ENCODE results near the gene CFAP46.
"Not testable (repeated sequence)": the region's sequence is repeated elsewhere in the genome, so short reads cannot be mapped to it uniquely, and the experiment has no call there.

Gene CFAP46

DNA sequence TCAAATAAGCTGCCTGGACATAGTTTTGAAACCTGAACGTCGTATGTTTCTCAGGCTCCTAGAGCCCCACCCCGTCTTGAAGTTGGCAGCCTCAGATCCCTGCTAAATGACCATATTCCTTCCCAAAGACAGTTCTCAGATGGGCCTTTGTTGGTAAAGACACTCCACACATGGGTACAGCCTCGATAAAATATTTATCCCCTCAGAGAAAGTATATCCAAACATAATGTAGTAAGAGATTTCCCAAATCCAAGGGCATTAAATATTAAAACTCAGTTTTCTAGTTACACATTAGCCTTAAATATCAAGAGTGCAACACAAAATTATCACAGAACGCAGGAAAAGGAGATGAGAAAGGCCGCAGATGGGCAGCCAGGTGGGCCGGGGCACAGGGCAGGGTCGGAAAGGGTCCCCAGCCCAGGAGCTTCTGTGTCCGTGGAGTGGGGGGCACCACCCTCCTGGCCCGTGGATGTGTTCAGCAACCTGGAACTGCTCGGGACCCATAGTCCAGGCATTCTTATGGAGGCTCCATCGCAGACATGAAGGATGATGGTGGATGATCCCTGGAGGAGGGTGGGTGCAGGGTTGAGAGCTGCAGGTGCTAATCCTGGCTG is 1.5 kb upstream of the CFAP46 start:
- DNase-seq (ENCODE audit: low spot score): no peak

GRCh38 chr10:132943058-132943790 is 854 bp upstream of the CFAP46 start:
- DNase-seq (ENCODE audit: low spot score): no peak

GRCh38 chr10:132941640-132942051 is 724 bp downstream of the CFAP46 start:
- DNase-seq (ENCODE audit: low spot score): no peak

GRCh38 chr10:132940791-132941465 is 1.4 kb downstream of the CFAP46 start:
- no peak for DNase-seq (ENCODE audit: low spot score)

GRCh38 chr10:132939957-132940790 is 2.2 kb downstream of the CFAP46 start:
- peak; percentile 55 for DNase-seq (ENCODE audit: low spot score)

DNA sequence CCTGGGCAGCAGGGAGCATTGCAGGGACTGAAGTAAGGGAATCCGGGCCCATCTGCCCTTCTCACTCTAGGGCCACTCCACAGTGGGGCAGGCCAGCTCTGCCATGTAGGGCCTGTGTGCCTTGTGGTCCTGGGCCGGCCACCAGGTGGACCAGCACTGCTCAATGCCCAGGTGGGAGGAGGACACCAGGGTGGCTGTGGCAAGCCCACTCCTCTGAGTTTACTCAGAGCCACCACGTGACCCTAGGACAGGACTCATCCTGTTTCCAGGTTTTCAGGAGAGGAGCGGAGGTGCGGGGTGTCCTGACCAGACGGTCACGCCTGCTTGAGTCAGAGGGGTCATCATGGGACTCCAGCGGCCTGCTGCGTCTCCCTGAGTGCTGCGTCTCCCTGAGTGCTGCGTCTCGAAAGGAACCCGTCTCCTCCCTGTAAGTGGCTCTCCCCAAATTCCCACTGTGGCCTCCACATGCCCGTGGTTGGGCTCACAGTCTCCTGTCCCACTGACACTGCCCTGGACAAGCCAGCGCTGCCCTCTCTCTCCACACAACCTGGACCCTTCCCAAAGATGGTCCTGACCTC is 2.9 kb downstream of the CFAP46 start:
- no peak for DNase-seq (ENCODE audit: low spot score)

DNA sequence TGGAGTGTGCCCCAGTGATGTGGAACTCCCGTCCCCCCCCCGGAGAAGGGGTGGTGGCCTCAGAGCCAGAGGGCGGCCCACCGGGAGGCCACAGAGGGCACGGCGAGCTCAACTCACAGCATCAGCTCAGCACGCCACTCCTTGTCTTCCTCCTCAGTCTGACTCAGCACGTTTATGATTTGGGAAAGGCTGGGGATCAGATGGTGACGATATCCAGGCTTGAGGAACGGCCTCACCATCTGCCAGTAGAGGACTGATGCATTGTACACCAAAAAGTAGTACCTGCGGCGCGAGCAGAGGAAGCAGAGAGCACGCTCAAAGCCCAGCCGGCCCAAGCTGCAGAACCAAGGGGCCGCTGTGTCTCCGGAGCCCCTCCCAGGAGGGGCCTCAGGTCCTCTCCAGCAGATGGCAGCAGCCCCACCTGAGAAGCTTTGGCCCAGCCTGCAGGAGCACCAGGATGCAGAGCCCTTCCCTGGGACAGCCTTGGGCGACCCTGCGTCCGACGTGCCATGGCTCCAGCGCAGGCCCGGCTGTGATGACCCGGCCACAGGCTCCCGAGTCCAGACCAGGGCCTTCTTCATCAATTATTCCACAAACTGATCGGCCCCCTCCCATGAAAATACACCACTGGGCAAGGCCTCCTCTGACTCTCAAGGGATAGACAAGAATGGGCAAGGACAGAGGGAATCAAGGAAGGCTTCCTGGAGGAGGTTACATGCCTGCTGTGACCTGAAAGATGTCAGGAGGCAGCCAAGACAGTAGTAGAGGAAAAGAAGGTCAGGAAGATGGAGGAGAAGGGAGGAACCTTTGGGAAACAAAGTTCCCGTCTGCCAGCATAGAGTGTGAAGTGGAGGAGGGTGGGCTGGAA is 3.7 kb downstream of the CFAP46 start:
- DNase-seq (ENCODE audit: low spot score): peak; percentile 24

GRCh38 chr10:132937861-132938260 is 4.5 kb downstream of the CFAP46 start:
- no peak for DNase-seq (ENCODE audit: low spot score)

GRCh38 chr10:132934953-132935352 is 7.4 kb downstream of the CFAP46 start:
- DNase-seq (ENCODE audit: low spot score): no peak

GRCh38 chr10:132933308-132934042 is 8.9 kb downstream of the CFAP46 start:
- no peak for DNase-seq (ENCODE audit: low spot score)

- no peak for DNase-seq (ENCODE audit: low spot score)
Measured at GRCh38 chr10:132932461-132933307, 9.7 kb downstream of the CFAP46 start.

GRCh38 chr10:132931258-132932250 is 10.8 kb downstream of the CFAP46 start:
- not testable (repeated sequence) for DNase-seq (ENCODE audit: low spot score)

DNA sequence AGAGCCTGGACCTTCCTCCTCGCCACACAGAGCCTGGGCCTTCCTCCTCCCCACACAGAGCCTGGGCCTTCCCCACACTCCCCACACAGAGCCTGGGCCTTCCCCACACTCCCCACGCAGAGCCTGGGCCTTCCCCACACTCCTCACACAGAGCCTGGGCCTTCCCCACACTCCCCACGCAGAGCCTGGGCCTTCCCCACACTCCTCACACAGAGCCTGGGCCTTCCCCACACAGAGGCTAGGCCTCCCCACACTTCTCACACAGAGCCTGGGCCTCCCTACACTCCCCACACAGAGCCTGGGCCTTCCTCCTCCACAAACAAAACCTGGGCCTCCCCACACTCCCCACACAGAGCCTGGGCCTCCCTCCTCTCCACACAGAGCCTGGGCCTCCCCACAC is 11.7 kb downstream of the CFAP46 start:
- DNase-seq (ENCODE audit: low spot score): not testable (repeated sequence)

GRCh38 chr10:132929953-132930548 is 12.3 kb downstream of the CFAP46 start:
- no peak for DNase-seq (ENCODE audit: low spot score)

DNA sequence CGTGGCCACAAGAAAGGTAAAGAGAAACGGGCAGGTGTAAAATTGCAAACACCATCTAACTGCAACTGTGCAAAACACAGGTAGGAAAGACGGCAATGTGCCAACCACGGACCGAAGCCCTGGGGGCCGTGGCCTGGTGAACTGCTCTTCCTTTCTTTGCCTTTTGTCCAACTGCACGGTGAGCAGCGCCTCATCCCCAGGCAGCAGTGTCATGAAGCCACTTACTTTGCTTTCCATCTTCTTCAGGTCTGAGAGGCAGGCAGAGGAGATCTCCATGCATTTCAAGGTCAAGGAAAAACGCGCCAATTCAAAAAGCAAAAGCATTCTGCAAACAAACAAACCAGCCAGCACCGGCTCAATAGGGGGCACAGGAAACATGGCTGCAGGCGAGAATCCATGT is 12.9 kb downstream of the CFAP46 start:
- DNase-seq (ENCODE audit: low spot score): no peak

- DNase-seq (ENCODE audit: low spot score): no peak
Measured at GRCh38 chr10:132928261-132928660, 14.1 kb downstream of the CFAP46 start.

DNA sequence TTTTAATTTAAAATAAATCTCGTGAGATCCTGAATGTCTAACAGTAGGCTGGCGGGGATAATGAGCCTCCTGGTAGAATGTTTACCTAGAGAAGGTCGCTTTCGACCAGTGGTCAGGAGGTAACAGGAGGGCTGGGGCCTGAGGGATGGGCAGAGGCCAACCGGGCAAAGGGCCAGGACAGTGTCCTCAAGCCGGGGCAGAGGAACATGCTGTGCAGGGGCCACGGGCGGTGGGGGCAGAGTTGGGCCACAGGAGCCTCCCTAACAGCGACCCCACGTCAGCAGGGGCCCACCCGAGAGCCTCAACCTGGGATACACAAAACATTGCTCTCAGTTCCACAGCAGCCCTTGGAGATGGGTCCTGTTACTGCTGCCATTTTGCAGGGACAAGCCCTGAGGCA is 14.5 kb downstream of the CFAP46 start:
- no peak for DNase-seq (ENCODE audit: low spot score)
